Left cardiac atrium (tissue), 4 donors: Measurements from ENCODE around the gene RERE. TPM values are rescaled to one million over a fixed set of nuclear protein-coding genes. Genes with fewer than 3 reads are reported as not detected.
"Not testable (repeated sequence)": the region's sequence is repeated elsewhere in the genome, so short reads cannot be mapped to it uniquely, and the experiment has no call there.

ENCODE experiments used
- ATAC-seq, 2 donors: fragments of 200-7000 bp; cut with Tn5 transposase; one replicate each; pipeline ENCODE4 v1.9.1; 2020; ENCODE audit warnings: mild to moderate bottlenecking in 2 of 2, moderate library complexity in 2 of 2
- DNase-seq: peaks from one replicate; pipeline ENCODE4 v3.0.0-alpha.2; 2020
- intact Hi-C, 2 donors: fragments of 100-400 bp; cut with DNase I; formaldehyde crosslinking; loops; one replicate each; pipeline versions ENCODE4 v1.14.1 to v1.15.1; 2022 to 2023
- total RNA-seq, 2 donors: library from RNA; stranded (reverse); fragmentation: NEBNext Ultra II Directional; extraction: Animal tissue kit (Norgen Biotek cat#: 25700); gene quantifications; one replicate each; pipeline ENCODE4 v1.2.1, GENCODE V29; 2021
- donor health status: DM: no; HTN: yes; CAD: no.
- donor health status: DM: no; HTN: yes; CAD: no; lungs with severe emphysema.
- donor health status: DM: yes; HTN: yes; CAD: no.
- donor health status: Dilated cardiomyopathy.

RERE gene
- total RNA-seq, 2 donors from 2014 or later = 128 to 162 TPM

DNA sequence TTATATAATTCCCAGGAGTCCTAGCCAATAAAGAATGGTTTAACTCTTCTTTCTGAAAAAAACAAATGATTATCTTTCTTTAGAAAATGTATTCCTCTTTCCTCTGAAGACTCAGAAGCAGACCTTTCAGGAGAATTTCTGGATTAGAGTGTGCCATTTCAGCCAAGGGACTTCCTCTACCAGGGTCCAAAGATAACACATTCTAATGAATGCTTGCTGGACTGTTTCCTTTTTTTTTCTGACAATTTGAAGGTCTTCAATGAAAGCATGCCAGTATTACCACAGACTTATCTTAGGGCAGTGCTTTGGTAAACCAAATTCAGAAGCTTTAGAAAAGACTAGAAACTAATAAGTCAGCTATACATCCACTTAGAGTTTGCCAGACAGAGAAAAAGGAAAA lies 80.5 kb downstream of the RERE start:
- ATAC-seq (no peak), DNase-seq (no peak)
- intact Hi-C loops = no loop called here

DNA sequence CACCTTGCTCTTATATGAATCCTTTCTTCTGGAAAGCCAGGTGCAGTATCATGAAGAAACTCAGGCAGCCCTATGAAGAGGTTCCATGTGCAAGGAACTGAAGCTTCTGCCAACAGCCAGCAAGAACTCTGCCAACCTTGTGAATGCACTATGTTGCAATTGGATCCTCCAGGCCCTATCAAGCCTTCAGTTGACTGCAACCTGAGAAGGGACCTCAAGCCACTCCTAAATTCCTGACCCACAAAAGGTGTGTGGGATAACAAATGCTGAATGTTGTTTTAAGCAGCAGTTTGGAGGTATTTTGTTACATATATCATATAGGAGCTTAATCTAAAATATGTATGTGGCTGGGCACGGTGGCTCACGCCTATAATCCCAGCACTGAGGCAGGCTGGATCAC lies 84.0 kb downstream of the RERE start:
- DNase-seq (no peak), ATAC-seq (no peak)
- intact Hi-C loops = no loop called here

DNA sequence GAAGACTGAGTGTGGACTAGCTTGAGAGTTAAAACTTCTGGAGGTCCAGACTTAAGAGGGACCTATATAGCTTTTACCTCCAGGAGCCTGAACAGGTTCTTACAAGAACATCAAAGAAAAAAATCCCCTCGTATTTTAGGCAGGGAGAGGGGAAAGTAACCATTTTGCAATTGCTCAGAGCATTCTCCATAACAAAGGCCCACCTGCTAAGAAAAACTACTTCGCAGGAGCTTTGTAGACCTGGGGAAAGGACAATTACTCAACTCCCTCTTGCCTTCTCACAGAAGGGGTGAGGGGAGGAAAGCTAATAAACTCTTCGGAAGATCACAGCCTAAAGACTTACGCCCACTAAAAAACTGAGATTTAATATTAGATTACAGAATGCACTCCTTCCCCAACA lies 86.3 kb downstream of the RERE start:
- ATAC-seq (no peak), DNase-seq (no peak)
- intact Hi-C loops = no loop called here

DNA sequence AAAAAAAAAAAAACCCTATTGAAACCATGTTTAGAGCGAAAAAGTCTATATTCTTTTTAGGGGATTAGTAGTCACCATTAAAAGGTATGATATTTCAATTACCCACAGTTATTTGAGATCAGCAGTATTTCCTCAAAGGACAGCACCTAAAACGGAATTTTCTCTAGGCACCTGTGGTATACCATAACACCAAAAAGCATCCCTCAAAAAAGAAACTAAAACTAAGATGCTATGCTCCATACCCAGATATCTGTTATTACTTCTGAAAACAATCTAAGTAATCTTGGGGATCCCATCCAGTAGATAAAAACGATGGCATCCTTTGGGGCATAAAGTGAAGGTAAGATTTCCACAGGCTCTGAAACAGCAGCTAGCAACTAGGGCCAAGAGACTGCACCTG lies 89.0 kb downstream of the RERE start:
- no peak for ATAC-seq
- intact Hi-C loops = loop anchor here in 1 of 2 donors (5.0 to 10.0 kb wide), 2 partner anchors 116 to 166 kb away; no protein-coding TSS in a partner anchor
- no peak for DNase-seq

DNA sequence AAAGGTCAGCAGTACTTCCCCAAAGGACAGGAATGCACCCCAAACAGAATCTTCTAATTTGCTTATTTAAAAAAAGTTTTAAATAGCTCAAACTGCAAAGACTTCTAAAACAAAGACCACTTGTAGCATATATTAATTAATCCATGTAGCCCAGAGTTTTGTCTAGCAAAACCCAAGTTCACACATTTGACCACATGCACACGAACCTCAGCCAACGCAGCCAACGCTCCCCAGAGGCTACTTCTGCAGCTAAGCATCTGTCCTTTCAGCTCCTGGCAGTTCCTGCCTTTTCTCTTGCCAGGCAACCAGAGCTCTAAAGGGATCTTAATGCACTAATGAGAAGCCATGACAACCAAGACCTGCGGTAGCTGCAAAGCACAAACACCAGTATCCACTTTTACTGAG lies 89.6 kb downstream of the RERE start:
- ATAC-seq (peak; percentile 54 to 83), DNase-seq (no peak)
- intact Hi-C loops = loop anchor here in 1 of 2 donors (5.0 to 10.0 kb wide), 2 partner anchors 117 to 166 kb away; no protein-coding TSS in a partner anchor

DNA sequence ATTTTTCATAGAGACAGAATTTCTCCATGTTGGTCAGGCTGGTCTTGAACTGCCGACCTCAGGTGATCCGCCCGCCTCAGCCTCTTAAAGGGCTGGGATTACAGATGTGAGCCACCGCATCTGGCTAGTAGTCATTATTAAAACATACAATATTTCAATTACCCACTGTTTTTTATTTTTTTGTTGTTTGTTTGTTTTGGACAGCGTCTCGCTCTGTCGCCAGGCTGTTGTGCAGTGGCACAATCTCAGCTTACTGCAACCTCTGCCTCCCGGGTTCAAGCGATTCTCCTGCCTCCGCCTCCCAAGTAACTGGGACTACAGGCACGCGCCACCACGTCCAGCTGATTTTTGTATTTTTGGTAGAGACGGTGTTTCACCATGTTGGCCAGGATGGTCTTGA lies 90.1 kb downstream of the RERE start:
- not testable (repeated sequence) for ATAC-seq, DNase-seq
- intact Hi-C loops = loop anchor here in 1 of 2 donors (5.0 to 10.0 kb wide), 2 partner anchors 117 to 165 kb away; no protein-coding TSS in a partner anchor

DNA sequence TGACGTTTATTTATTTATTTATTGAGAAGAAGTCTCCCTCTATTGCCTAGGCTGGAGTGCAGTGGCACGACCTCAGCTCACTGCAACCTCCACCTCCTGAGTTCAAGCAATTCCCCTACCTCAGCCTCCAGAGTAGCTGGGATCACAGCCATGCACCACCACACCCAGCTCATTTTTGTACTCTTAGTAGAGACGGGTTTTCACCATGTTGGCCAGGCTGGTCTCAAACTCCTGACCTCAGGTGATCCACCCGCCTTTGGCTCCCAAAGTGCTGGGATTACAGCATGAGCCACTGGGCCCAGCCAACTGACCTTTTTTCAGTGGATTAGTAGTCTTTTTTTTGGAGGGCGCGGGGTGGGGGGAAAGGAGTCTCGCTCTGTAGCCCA lies 90.6 kb downstream of the RERE start:
- peak in 1 of 2 donors; percentile 41 for ATAC-seq
- intact Hi-C loops = loop anchor here in 1 of 2 donors (5.0 to 10.0 kb wide), 2 partner anchors 118 to 164 kb away; no protein-coding TSS in a partner anchor
- not testable (repeated sequence) for DNase-seq

DNA sequence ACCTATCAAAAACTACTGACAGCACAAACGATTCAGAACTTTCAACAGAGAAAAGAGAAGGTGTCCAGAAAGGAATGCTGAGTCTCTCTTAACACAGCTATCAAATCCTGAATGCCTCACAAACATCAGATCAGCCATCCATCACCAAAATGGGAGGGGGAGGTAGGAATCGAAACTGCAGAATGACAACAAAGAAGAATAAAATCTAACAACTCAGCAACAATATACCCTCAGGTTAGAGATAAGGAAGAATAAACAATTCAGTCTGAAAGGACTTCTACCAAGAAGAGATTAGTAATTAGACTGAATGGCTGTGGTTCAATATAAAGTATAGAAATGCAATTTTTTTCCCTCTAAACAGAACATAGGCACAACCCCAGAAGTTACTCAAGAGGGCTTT lies 94.4 kb downstream of the RERE start:
- no peak for DNase-seq
- no peak for ATAC-seq
- intact Hi-C loops = loop anchor here in 1 of 2 donors (10.0 kb wide), 1 partner anchor 122 kb away; no protein-coding TSS in a partner anchor

DNA sequence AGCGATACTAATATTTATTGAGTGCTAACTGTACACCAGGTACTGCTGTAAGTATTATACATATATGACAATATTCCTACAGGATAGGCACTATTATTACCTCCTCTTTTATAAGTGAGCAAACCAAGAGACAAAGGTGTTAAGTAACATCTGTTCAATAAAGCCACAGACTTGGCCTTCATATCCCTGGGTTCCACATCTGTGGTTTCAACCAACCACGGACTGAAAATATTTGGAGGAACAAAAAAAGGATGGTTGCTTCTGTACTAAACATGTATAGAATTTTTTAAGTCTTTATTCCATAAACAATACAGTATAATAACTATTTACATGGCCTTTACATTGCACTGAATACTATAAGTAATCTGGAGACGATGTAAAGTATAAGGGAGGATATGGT lies 95.1 kb downstream of the RERE start:
- DNase-seq (no peak), ATAC-seq (no peak)
- intact Hi-C loops = loop anchor here in 1 of 2 donors (10.0 kb wide), 1 partner anchor 122 kb away; no protein-coding TSS in a partner anchor

DNA sequence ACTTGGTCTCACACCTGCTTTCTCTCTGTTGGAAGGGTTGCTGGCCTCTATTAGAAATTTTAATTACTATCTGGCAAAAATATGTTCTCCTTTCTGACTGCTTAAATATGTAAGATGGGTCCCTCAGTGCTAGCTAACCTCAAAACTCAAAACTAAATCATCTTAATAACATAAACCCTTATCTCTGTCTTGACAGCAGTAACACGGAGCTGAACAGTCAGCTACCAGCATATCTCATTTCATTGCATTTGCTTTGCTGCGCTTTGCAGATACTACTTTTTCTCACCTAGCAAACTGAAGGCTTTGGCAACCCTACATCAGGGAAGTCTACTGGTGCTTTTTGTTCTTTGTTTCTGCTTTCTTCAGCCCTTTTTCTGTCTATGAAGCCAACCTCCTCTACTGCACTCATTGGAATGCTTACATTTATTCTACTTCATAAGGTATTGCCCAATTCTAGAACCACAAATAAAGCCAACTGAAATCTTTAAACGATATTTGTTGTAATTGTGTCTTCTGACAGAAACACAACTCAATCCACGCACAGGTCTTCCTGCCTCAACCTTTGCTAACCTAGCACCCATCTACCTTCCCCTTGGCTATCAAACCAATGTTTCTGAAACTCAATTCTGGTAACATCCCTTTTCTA lies 95.6 kb downstream of the RERE start:
- intact Hi-C loops = loop anchor here in 1 of 2 donors (10.0 kb wide), 1 partner anchor 123 kb away; no protein-coding TSS in a partner anchor
- DNase-seq = no peak
- no peak for ATAC-seq

DNA sequence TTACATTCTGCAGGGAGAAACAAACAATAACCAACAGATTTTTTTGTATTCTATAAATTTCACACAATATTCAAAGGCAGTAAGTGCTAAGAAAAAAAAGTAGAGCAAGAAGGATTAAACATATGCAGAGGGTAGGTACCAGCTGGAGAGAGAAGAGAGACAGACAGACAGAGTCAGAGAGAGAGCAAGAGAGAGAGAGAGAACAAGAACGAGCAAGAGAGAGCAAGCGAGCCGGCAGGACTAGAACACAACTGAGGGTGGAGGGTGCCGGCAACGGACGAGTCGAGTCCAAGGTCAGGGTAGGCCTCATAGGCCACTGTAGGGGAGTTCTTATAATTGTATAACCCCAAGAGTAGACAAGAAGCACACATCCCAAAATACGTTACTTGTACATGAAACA lies 97.1 kb downstream of the RERE start:
- ATAC-seq (no peak), DNase-seq (no peak)
- intact Hi-C loops = loop anchor here in 1 of 2 donors (10.0 kb wide), 1 partner anchor 124 kb away; no protein-coding TSS in a partner anchor

DNA sequence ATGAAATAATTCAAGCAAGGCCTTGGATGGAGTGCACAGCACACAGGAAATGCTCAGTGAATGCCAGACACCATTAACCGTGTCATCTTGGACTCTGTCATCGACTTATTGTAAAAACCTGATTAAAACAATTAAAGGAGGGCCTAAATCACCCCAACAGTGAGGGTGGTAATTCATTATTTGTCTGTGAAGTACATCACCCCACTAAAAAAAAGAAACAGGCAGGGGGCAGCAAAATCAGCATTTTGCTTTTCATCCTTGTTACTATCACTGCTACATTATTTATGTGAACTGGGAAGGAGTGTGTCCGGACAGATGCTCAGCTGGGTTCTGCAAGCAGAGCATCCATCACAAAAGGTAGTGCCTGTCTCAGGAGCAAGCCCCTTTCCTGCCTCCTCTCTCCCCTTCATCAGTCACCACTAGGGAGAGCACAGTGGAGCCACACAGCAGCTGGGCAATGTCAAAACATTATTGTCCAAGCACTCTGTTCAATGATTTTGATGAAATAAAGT lies 98.5 kb downstream of the RERE start:
- DNase-seq = no peak
- no peak for ATAC-seq
- intact Hi-C loops = no loop called here

DNA sequence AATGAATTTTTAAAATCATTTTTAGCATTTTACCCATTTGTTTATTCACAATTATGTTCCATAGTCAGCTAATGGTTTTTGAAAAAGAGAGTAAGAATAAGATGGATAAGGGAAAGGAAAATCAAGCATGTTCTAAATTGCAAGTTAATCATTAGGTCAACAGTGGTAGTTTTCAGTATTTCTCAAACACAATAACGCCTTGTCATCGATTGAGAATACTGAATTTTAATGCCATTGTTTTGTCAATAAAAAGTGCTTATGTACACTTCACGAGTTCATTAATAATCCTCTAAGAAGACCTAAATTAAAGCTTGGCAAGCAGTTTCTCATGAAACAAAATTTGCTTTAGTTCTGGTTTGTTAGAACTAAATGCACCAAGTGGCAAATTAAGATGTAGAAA lies 100.3 kb downstream of the RERE start:
- intact Hi-C loops = no loop called here
- DNase-seq = no peak
- no peak for ATAC-seq

DNA sequence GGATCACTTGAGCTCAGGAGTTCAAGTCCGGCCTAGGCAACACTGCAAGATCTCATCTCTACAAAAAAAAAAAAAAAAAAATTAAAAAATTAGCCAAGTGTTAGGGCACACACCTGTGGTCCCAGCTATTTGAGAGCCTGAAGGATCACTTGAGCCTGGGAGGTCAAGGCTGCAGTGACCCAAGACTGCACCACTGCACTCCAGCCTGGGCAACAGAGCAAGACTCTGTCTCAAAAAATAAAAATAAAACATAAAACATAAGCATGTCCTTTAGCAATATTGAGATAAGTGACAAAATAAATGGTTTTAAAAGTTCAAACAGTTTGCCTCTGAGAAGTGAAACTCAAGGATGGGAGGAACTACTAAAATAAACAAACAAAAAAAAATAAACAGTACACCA lies 101.2 kb downstream of the RERE start:
- ATAC-seq = no peak
- no peak for DNase-seq
- intact Hi-C loops = no loop called here

DNA sequence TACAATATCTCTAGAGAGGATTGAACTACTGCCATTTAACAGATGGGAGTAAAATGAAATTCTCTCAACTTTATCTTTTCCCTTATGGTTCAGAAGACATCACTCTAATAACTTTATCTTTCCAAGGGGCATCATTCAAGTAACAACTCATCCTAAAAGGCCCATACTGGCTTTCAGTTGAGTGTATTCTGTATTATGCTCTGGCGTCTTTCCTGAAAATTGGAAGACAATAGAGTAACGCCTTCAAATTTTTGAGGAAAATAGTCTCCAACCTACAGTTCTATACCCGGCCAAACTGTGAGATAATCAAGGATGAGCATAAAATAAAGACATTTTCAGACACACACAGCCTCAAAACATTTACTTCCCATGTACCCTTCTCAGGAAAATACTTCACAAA lies 103.3 kb downstream of the RERE start:
- DNase-seq = no peak
- ATAC-seq = no peak
- intact Hi-C loops = no loop called here

DNA sequence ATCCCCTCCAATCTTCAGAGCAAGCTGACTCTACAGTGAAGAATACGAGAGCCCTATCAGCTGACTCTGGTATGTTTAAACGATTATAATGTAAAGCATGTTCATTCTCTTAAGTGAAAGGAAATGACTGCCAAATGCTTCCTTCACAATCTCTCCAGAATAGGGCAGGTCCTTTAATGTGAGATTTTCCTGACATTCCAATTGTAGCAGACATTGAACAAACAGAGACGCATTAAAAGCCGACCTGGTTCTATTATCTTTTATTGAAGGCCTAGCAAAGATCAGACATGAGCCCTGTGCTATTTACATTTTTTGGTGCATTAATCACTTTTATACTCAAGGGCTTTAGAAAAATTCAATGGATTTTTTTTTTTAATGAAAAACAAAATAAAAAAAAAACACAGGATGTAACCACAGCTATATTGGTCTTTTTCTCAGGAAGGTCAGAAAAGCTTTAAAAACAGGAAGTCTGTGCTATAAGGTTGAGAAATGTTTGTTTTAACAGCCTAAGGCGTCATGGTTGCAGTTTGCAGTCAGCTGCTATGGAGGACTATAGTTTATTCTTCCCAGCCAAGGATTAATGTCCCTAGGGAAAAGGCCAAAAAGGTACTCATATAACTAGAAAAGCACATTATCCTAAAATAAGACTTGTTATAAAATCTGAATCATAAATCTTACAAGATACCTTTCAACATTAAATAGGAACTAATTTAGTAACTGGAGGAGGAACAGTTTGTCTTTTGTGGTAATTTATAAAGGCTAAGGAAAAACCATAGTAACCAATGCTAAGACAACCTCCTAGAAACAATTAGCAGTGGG lies 104.8 kb downstream of the RERE start:
- DNase-seq = no peak
- ATAC-seq = peak; percentile 34 to 51
- intact Hi-C loops = no loop called here

DNA sequence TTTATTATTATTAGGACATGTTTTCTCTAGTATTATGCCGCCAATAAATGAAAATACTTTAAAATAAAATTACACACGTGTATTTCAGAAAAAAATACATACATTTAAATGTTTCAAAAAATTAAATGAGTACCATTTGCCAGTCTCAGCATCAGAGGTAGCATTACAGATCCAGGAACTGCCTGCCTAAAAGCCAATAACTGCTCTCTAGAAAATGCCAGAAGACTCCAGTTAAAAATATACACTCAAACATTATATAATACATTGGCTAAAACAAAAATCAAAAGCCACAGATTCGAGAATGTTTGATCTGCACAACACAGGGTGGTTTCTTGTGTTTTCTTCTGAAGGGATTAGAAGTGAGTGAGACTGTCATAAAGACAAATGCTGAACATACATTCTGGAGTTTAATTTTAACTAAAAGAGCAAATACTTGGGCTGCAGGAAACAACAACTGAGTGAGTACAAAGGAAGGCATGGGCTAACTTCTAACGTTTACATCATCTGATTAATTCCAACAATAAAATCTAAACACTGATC lies 105.5 kb downstream of the RERE start:
- ATAC-seq = no peak
- intact Hi-C loops = no loop called here

DNA sequence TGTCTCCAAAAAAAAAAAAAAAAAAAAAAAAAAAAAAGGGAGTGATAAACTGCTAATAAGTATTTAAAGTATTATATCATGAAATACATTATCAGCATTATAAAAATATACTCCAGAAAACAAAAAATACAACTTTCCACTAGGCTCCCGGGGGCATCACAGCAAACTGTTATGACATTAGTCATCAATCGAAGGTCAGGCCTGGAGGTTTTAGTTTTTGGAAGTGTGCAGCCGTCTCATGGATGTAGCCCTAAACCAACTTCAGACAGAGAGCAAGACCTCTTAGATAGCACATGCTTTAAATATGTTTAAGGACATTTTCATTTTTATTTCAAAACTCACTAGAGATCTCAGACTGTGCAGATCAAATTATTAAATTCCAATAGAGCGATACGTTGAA lies 106.3 kb downstream of the RERE start:
- DNase-seq (no peak), ATAC-seq (no peak)
- intact Hi-C loops = no loop called here

More for the DNA sequence above, 105.5 kb downstream of the RERE start:
- DNase-seq = no peak

DNA sequence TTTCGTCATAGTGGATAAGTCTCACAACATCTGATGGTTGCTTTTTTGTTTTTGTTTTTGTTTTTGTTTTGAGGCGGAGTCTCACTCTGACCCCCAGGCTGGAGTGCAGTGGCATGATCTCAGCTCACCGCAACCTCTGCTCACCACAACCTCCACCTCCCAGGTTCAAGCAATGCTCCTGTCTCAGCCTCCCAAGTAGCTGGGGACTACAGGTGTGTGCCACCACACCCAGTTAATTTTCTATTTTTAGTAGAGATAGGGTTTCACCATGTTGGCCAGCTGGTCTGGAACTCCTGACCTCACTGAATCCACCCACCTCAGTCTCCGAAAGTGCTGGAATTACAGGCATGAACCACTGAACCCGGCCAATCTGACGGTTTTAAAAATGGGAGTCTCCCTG lies 109.2 kb downstream of the RERE start:
- ATAC-seq = no peak
- no peak for DNase-seq
- intact Hi-C loops = no loop called here

DNA sequence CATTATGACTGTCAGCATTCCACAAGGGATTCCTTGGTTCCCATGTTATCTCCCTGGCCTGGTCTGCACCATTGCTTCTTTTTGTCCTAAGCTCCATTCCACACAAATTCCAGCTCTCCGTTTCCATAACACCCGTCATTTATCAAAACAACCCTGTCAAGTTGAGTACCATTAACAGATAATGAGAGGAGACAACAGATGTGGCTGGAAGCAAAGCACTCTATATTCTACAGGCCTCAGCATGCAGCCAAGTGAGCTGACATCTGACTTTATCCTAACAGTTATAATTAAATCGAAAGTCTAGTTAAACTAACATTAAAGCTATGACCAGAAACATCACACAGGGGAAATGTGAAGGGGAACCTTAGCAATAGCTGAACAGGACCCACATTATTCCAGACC lies 110.4 kb downstream of the RERE start:
- no peak for DNase-seq
- peak; percentile 5 to 17 for ATAC-seq
- intact Hi-C loops = no loop called here
